ENCODE measurements around the gene UNKL.

The UNKL gene

GRCh38 chr16:1349351-1349750 lies 65.2 kb downstream of the UNKL start:
- no peak for DNase-seq

DNA sequence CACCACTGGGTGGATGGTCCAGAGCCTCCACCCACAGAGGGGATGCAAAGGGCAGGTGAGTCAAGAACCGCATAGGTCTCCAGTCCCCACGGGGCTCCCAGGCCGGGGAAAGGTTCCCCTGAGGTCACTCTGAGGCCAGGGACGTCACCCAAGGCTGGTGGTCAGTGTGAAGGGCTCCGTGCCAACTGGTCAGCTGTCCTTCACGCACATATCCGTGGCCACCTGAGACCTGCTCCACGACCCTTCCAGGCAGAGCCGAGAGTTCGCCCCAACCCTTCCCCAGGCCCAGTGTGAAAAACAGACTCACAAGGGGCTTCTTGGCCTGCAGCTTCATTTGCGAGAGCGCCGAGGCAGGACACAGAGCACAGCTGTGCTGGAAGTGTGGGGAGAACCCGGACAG lies 65.6 kb downstream of the UNKL start:
- no peak for DNase-seq

GRCh38 chr16:1348441-1348840 lies 66.1 kb downstream of the UNKL start:
- DNase-seq, result no peak

GRCh38 chr16:1347962-1348361 lies 66.5 kb downstream of the UNKL start:
- no peak for DNase-seq

GRCh38 chr16:1347286-1347855 lies 67.1 kb downstream of the UNKL start:
- DNase-seq, result no peak

DNA sequence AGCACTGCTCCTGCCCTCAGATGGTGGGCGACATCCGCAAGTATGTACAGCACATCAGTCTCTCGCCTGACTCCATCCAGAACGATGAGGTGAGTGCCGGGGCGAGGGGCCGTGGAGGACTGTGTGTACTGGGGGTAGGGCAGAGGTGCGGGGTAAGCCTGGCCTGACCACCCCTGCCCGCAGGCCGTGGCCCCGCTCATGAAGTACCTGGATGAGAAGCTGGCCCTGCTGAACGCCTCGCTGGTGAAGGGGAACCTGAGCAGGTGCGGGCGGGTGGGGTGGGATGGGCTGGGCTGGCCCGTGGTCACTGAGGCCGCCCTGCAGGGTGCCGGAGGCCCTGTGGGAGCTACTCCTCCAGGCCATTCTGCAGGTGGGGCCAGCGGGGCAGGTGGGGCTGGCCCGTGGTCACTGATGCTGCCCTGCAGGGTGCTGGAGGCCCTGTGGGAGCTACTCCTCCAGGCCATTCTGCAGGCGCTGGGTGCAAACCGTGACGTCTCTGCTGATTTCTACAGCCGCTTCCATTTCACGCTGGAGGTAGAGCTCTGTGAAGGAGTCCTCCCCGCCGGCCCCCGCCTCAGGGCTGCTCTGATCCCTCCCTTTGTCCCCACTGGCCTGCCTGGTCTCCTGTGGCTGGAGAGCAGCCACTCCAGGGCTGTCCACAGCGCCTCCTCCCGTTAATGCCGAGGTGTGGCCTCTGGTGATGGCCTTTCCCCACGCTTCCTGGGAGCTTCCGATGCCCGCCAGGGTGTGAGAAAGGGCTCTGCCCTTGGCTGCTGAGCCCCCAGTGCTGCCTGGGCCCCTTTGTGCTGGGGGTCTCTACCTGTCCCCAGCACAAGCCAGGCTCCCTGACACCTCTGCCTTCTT lies 67.8 kb downstream of the UNKL start:
- no peak for DNase-seq

- no peak for DNase-seq
Observed at GRCh38 chr16:1345651-1346421, 68.7 kb downstream of the UNKL start.

GRCh38 chr16:1345087-1345486 lies 69.4 kb downstream of the UNKL start:
- DNase-seq, result no peak

- no peak for DNase-seq
Observed at GRCh38 chr16:1344499-1344898, 70.0 kb downstream of the UNKL start.

DNA sequence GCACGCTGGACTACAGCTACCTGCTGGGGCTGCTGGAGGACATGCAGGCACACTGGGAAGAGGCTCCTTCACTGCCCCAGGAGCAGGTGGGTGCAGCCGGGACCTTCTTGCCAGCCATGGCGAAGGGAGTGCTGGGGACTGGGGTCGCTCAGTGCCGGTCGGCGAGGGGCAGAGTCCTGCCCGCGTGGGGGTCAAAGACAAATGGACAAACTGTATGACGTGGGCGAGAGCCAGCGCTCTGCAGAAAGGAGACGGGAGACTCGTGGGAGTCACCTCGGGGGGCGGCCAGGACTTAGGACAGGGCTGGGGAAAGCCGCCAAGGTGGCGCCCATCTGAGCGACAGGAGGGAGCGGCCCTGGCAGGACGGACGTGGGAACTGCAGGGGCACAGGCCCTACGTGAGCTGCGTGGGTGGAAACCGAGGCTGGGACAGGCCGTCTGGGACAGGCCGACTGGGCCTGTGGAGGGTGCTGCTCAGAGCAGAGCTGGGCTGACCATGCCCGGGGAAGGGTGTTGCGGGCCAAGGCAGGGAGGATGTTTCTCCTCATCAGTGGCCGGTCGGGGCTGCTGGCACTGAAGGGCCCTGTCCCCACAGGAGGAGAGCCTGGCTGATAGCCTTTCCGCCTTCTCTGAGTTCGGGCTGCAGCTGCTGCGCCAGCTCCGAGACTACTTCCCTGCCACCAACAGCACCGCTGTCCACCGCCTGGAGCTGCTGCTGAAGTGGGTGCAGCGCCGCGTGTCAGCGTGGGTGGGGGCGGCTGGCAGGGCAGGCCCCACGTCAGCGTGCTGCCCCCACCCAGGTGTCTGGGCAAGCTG lies 70.9 kb downstream of the UNKL start:
- no peak for DNase-seq

- DNase-seq, result peak; percentile 95
Observed at GRCh38 chr16:1342526-1343427, 71.7 kb downstream of the UNKL start.

DNA sequence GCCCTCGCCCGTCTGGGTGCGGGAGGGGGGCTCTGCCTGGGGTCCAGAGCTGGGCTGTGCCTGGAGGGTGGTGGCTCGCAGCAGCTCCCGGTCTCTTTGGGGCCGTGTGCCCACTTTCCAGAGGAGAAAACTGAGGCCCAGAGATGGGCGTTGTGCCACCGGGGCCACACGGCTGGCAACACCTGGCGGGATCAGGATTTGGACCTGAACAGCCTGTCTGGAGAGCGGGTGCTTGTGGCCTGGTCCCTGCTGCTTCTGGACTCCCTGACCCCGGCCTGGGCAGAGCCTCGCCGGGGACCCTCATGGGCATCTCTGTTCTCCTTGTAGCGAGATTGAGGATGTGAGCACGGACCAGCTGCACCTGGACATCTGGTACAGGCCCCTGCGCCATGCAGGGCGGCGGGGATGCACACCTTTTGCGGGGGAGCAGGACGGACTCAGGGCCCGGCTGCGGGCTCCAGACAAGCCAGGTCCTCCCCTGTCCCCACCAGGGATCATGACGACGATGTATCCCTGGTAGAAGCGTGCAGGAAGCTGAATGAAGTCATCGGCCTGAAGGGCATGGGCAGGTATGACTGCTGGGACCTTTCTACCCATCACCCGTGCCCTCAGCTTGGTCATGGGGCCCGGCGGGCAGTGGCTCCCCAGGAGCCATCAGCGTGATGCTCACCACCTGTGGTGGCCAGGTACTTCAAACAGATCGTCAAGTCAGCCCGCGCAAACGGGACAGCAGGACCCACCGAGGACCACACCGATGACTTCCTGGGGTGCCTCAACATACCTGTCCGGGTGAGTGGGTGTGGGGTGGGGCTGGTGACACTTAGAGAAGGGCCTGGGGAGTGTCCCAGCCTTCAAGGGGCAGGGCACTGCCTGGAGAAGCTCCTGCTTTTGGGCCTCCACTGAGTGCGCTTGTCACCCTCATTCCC lies 72.7 kb downstream of the UNKL start:
- no peak for DNase-seq

- no peak for DNase-seq
Observed at GRCh38 chr16:1340730-1341494, 73.6 kb downstream of the UNKL start.

- DNase-seq, result no peak
Observed at GRCh38 chr16:1338855-1339675, 75.4 kb downstream of the UNKL start.

DNA sequence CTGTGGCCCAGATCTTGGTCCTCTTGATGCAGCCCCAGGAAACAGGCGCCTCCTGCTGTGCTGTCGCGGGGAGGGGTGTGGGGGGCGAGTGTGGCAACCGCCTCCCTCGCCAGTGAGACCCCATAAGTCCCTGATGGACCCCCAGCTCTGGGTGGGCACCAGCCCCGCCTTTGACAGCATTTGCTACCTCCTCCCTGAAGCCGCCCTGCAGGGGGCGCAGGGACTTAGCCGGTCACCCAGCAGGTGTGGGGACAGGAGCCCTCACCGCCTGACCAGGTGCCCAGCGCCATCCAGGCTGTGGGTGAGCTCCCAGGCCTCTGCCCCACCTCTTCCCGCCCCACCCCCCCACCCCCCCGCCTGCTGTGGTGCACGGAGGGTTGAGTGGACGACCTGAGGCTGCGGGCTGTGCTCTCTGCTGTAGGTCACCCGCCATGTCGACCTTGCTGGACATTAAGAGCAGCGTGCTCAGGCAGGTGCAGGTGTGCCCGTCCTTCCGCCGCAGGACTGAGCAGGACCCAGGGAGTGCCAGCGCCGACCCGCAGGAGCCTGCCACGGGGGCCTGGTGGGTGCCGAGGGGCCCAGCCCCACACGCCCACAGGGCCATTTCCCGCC lies 76.3 kb downstream of the UNKL start:
- DNase-seq, result peak; percentile 56

DNA sequence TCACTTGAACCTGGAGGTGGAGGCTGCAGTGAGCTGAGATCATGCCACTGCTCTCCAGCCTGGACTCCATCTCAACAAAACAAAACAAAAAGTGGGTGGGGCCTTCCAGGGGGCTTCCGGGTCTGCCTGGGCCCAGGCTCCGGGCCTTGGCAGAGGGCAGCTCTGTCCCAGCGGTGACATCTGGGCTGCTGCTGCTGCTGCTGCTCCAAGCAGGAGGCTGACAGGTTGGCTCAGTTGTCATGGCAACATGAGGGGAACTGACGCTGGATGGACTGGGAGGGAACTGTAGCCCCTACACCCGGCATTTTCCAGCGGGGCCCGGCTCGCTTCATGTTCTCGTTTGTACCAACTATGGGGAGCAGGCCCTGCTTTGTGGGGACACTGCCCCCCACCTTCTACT lies 77.0 kb downstream of the UNKL start:
- DNase-seq, result no peak

GRCh38 chr16:1336619-1337018 lies 77.9 kb downstream of the UNKL start:
- DNase-seq, result no peak

- no peak for DNase-seq
Observed at GRCh38 chr16:1335996-1336395, 78.5 kb downstream of the UNKL start.

All from stimulated activated CD8-positive, alpha-beta memory T cell treated with anti-CD3 and anti-CD28 coated beads, Interleukin-4, amount 100 ng/mL, for 48 hours (primary cell).